Stimulated activated naive CD4-positive, alpha-beta T cell treated with Interleukin-2 at 50 U/mL for 16 hours (primary cell): Measurements from ENCODE around the gene WASF2.
"Not testable (repeated sequence)": the region's sequence is repeated elsewhere in the genome, so short reads cannot be mapped to it uniquely, and the experiment has no call there.

Experiments
- DNase-seq: peaks from one replicate; lab custom pipeline; 2025; lab: John Stamatoyannopoulos, UW

The WASF2 gene

DNA sequence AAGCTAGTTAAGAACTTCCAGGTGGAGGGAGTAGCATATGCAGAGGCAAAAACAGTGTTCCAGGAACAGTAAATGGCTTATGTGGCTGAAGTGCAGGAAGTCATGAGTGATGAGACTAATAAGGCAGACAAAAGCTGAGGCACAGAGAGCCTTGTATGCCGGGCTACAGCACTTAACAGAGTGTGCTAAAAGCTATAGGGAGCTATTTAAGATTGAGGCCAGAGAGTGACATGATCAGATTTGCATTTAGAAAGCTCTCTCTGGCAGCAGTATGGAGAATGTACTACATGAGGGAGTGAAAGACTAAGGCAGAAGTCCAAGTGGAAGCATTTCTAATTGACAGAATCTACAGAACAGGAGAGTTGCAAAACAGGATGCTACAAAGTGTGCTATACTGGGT lies 38.6 kb downstream of the WASF2 start:
- DNase-seq = no peak

DNA sequence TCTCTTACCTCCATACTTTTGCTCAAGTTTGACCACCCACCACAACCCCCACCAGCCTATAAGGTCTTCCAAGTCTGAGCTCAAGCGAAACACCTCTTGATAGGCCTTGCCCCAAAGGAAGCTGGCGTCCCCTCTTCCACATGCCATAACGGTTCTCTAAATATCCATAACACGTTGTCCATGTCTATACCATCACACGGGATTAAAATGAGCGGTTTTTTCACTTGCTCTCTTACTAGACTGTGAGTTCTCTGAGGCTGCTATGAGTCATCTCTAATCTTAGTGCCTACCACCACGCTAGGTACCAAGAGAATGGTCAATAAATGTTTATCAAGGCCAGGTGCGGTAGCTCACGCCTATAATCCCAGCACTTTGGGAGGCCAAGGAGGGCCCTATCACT lies 41.0 kb downstream of the WASF2 start:
- no peak for DNase-seq

DNA sequence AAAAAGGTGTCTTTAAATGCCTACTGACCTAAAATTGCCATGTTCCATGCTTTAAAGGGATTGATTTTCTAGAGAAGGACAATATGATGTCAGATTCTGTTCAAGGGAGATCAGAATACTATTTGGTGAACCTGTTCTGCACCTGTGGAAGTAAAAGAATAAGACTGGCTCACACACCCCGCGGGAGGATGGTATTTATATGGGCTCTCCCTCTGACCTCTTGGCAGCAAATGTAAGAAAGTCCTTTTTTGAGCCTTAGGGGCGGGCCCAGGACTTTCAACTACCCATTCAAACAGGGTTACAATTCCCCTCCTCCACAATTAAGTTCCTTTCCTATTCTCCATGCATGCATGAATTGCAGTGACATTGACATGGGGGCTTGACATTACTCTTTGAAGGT lies 42.1 kb downstream of the WASF2 start:
- DNase-seq = no peak

- DNase-seq = no peak
Observed at GRCh38 chr1:27447399-27447798, 42.6 kb downstream of the WASF2 start.

DNA sequence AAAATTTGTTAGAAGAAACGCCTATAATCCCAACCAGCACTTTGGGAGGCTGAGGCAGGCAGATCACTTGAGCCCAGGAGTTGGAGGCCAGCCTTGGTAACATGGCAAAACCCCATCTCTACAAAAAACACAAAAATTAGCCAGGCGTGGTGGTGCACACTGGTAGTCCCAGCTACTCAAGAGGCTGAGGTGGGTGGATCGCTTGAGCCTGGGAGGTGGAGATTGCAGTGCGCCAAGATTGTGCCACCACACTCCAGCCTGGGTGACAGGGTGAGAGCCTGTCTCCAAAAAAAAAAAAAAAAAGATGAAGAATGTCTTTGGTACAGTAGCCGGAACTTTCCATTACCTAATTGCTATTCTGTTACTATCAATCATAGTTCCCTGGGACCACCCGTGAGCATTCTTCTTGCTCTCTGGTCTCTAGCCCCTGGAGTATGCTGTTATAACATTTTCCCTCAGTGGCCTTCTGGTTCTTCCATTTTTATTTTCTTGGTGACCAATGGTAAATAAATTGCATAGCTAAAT lies 43.4 kb downstream of the WASF2 start:
- DNase-seq = no peak

DNA sequence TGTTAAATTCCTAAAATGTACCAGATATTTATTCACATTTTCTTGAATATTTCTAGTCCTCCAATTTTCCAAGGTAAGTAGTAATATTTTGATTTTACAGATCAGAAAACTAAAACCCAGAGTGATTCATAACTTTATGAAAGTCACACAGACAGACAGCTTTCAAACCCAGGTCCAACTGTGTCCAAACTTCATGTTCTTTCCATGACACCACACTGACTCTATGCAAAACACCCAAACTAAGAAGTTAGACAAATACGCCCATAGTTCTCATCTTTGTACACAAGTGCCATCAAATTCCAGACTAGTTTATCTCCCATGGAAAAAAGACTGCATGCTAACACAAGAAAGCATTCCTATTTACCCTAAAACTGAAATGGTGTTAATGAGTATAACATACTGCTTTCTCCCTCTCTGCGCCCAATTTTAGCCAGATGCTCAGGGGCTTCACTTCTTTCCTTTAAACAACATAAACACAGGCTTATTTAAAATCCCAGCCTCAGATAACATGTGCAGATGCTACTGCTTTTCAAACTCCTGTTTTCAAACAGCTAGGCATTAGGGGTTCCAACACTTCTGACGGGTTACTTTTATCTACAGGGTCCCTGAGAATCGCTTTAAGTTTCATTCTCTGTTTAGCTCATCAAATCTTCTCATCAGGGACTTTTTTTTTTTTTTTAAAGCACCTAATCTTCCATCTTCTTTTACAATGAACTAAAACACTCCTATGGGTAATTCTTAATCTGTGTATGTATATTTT lies 44.6 kb downstream of the WASF2 start:
- DNase-seq = no peak

GRCh38 chr1:27444632-27445031 lies 45.3 kb downstream of the WASF2 start:
- no peak for DNase-seq

- no peak for DNase-seq
Observed at GRCh38 chr1:27439150-27439549, 50.8 kb downstream of the WASF2 start.

DNA sequence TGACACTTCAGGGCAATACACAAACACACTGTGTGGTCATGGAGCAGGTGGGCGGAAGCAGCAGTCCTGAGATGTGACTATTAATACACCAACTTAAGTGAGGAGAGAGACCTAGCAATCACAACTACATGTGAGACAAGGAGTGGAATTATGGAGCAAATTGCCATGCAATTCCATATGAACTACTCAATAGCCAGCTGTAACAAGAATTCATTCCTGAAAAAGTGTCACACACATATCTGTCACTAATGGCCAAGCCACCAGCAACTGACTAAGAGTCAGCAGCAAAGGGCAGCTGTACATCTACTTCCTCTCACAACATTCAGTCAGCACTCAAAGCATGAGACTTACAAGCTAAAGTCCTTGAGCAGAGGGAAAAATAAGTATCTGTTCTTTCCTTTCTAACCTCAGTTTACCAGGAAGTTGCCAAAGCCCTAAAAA lies 51.3 kb downstream of the WASF2 start:
- no peak for DNase-seq

DNA sequence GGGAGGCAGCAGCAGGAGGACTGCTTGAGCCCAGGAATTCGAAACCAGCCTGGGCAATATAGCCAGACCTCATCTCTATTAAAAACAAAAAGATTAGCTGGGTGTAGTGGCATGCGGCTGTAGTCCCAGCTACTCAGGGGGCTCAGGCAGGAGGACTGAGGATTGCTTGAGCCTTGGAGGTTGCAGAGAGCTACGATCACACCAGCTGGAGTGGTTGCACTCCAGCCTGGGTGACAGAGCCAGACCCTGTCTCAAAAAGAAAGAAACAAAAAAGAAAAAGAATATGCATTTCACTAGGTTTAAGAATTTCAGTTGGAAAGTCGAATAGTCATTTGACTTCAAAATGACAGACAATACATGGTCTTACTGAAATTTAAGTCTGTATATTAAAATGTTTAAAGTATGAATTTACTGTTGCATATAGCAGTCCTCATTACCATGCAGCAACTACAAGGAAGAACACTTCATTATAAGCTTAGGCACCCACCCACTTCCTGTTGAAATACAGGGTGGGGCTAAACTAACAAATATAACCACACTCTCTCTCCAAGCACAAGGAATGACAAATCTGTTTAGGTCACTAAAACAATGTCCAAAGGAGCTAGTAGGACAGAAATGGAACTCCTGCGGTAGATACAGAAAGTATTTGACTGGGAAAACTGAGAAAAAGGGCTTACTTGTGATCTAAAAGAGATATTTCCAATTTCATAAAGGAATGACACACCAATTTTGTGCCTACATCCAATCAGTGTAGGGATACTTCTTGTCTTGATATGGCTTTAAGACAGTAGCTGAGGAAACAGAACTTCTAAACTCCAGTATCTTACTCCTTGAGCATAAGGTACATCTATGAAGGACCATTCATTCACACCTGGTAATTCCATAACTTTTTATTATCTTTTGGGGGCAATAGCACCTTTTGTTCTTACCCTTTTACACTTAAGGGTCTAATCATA lies 53.5 kb downstream of the WASF2 start:
- DNase-seq = no peak

DNA sequence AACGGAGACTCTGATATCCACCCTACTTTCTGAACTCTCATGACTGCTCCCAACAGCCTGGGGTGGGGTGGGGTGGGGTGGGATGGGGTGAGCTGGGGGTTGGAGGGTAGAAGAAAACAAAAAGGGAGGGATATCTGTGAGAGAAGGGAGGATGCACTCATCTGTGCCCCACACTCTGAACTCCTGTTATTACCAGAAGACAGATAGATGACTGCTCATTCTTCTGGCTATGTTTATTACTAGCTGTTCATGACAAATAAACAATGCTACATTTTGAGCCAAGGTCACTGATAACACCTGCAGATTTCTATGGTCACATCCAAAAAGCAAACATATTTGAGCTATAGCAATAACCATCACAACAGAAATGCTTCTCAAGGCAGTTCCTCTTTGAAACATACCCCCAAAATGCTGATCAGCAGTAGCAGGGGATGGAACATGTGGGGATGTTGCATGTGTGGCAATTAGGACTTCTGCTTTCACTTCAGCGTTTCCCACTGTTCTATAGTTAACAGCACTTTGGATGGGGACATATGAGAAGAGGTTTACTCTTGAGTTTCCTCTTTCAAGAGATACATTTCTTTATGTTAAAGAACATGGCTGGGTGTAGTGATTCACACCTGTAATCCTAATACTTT lies 54.3 kb downstream of the WASF2 start:
- no peak for DNase-seq

DNA sequence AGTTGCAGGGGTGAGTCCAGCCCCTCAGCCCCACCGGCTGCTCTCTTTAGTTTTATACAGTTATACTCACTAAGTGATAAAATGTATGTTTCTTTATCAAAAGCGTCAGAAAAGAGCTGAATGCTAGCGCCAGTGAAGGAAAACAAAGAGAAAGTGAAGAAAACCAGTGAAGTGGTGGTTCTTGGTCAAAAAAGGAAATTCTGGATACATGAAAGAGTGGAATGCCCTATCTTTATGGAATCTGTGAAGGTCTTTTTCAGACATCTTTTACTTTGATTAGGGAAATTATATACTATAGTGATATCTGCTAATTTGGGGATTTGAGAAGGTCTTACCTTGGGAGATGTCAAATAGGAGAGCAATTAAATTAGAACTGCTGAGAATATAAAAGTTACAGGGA lies 56.3 kb downstream of the WASF2 start:
- DNase-seq = no peak

DNA sequence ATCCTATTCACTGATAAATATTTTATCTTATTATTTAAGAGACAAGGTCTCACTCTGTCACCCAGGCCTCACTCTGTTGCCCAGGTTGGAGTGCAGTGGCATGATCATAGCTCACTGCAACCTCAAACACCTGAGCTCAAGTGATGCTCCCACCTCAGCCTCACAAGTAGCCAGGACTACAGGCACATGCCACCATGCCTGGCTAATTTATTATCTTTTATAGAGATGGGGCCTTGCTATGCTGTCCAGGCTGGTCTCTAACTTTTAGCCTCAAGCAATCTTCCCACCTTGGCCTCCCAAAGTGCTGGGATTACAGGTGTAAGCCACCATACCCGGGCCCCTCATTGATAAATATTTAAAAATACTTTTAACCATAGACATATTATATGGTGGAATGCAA lies 57.2 kb downstream of the WASF2 start:
- DNase-seq = not testable (repeated sequence)

DNA sequence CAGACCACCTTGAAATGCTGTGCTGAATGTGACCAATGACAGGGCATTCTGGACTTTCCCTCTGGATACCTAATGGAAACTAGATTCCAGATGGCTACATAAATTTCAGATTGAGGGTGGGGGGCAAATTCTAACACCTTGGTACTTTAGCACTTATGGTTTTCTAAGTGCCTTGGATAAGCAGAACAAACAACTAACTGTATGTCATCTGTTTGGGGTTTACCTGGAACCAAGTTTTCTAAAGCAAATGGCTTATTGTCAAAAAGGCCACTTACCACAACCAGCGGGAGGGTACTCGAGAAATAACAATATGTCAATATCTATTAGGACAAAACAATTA lies 58.4 kb downstream of the WASF2 start:
- no peak for DNase-seq

GRCh38 chr1:27430903-27431600 lies 58.9 kb downstream of the WASF2 start:
- no peak for DNase-seq

DNA sequence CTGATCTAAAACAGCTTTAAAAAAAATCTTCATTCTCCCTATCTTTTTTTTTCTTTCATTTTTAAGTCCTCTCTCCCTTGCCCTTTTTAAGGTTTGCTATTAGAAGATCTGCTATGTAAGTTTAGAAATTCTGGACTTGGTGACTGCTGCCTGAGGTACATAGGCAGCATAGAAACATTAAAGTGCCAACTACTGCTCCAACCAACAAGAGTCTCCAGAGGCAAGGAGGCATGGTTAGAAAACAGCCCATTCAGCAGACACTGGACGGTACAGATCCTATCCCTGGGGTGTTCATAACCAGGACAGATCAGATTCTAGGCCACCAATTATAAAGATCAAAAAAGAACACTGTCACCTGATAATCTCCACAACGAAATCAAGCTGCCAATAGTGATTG lies 60.9 kb downstream of the WASF2 start:
- no peak for DNase-seq

DNA sequence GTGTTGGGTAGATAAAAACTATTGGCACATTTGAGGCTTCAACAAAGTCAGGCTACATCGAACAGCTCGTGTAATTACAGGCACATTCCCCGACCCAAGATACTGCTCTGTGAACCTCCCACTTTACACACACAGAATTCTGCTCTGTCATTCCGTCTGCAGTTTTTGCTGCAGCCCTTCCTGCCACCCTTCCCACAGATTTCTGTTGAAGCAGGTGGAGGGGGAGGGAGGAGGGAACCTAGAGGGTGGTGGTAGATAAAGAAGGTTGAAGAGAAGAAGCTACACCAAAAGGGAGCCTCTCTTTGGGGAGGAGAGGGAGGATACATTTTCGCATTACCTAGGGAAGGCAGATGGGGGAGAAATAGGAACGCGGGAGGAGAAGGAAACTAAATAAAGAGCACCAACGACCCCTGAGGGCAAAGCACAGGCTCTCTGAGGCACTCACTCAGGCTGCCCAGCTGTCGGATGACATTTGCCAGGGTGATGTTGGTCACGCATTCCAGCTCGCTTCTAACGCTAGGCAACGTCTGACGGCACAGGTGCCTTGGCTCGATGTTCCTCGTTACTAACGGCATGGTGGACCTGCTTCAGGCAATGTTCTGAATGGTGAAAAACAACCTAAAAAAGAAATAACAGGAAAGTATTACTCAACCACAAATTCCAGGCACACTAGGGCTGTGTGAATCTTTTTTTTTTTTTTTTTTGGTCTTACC lies 61.5 kb downstream of the WASF2 start:
- peak; percentile 19 for DNase-seq

GRCh38 chr1:27427816-27428315 lies 62.1 kb downstream of the WASF2 start:
- no peak for DNase-seq

DNA sequence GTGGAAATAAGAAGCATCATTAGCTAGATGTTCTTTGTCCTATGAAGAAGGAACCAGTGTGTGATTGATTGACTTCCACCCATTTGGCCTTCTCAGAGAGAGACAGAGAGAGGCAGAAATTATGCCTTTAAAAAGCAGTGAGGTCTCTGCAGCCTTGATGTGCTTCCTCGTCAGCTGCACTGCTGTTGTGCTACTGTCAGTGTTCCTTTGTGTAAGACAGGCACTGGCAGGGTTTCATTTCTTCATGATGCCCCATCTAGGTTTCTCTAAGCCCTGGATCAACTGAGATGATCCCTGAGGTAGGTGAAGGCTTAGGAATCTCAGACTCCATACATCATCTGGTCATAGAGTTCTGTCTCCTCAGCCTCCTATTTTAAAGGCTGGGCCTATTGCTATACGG lies 62.6 kb downstream of the WASF2 start:
- no peak for DNase-seq

GRCh38 chr1:27423709-27424108 lies 66.3 kb downstream of the WASF2 start:
- no peak for DNase-seq
